Osteocyte (in vitro differentiated cells): ENCODE data around the gene AGFG1. TPM values are rescaled to one million over a fixed set of nuclear protein-coding genes. Genes with fewer than 3 reads are reported as not detected.

Experiments used
- DNase-seq: peaks from one replicate; pipeline ENCODE4 v3.0.0; 2021; ENCODE audit warnings: mixed read lengths; ENCODE audit not compliant: unreplicated experiment; ENCODE audit errors: extremely low spot score
- H3K27ac Mint-ChIP-seq: one replicate; pipeline ENCODE4 v1.8.0; 2021; ENCODE audit warnings: mild to moderate bottlenecking, mixed read lengths; ENCODE audit not compliant: unreplicated experiment
- H3K27me3 Mint-ChIP-seq: one replicate; pipeline ENCODE4 v1.8.0; 2021; ENCODE audit warnings: mixed read lengths; ENCODE audit not compliant: unreplicated experiment
- H3K36me3 Mint-ChIP-seq: one replicate; pipeline ENCODE4 v1.8.0; 2021; ENCODE audit warnings: mixed read lengths; ENCODE audit not compliant: unreplicated experiment
- H3K4me1 Mint-ChIP-seq: one replicate; pipeline ENCODE4 v1.8.0; 2021; ENCODE audit warnings: mixed read lengths; ENCODE audit not compliant: unreplicated experiment
- H3K4me3 Mint-ChIP-seq: one replicate; pipeline ENCODE4 v1.8.0; 2021; ENCODE audit warnings: mild to moderate bottlenecking, moderate library complexity, mixed read lengths; ENCODE audit not compliant: unreplicated experiment
- H3K9me3 Mint-ChIP-seq: one replicate; pipeline ENCODE4 v1.8.0; 2021; ENCODE audit warnings: mixed read lengths; ENCODE audit not compliant: unreplicated experiment
- CTCF ChIP-seq: fragments of 200-600 bp; sonication (generic); IDR thresholded peaks from 2 replicates; pipeline ENCODE4 v1.5.0; 2021; ENCODE audit warnings: antibody characterized with exemption, mild to moderate bottlenecking, moderate library complexity
- total RNA-seq: library from RNA; stranded (reverse); gene quantifications from 2 replicates; pipeline ENCODE4 v1.2.1, GENCODE V29; 2021

AGFG1 gene
- total RNA-seq, 1 donor from 2014 or later: 55.1 TPM

- TF ChIP-seq CTCF: no peak
These were observed 38.8 kb upstream of the AGFG1 start for GRCh38 chr2:227433171-227433570.

GRCh38 chr2:227436436-227437174 lies 35.4 kb upstream of the AGFG1 start:
- H3K4me1 Mint-ChIP-seq: no peaks in the 10 kb centered on the region
- peaks cover 4% of the 10 kb centered on the region for H3K27me3 Mint-ChIP-seq
- DNase-seq: no peak
- no peak for TF ChIP-seq CTCF
- H3K4me3 Mint-ChIP-seq: no peak overlapping the region
- H3K27ac Mint-ChIP-seq: no peak overlapping the region
- peaks cover 8% of the 10 kb centered on the region for H3K36me3 Mint-ChIP-seq
- peaks cover 11% of the 10 kb centered on the region for H3K9me3 Mint-ChIP-seq

More at GRCh38 chr2:227433171-227433570, 38.8 kb upstream of the AGFG1 start:
- no peak overlapping the region for H3K27ac Mint-ChIP-seq
- H3K9me3 Mint-ChIP-seq: peaks cover 15% of the 10 kb centered on the region
- H3K27me3 Mint-ChIP-seq: no peaks in the 10 kb centered on the region
- DNase-seq: no peak
- no peak overlapping the region for H3K4me3 Mint-ChIP-seq
- H3K4me1 Mint-ChIP-seq: peaks cover 17% of the 10 kb centered on the region
- peaks cover 8% of the 10 kb centered on the region for H3K36me3 Mint-ChIP-seq

DNA sequence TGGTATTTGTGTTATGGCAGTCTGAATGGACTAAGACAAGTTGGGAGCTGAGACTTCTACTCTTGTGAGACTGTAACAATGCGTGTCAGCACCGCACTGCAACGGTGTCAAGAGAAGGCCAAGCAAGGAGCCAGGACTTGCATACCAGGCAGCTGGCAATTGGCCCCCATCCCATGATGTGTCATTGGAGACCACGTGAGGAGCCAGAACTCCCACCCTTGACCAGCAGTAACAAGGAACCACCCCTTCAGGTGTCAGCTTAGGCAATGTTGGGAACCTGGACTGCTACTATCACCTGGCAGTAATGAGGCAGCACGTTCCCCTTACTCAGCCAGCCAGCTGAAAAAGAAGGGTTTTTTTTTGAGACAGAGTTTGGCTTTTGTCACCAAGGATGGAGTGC lies 32.7 kb upstream of the AGFG1 start:
- peaks cover 4% of the 10 kb centered on the region for H3K27me3 Mint-ChIP-seq
- peaks cover 6% of the 10 kb centered on the region for H3K4me1 Mint-ChIP-seq
- no peak for TF ChIP-seq CTCF
- H3K4me3 Mint-ChIP-seq: no peak overlapping the region
- H3K9me3 Mint-ChIP-seq: no peaks in the 10 kb centered on the region
- no peak overlapping the region for H3K27ac Mint-ChIP-seq
- no peak for DNase-seq
- no peaks in the 10 kb centered on the region for H3K36me3 Mint-ChIP-seq

GRCh38 chr2:227442639-227443038 lies 29.3 kb upstream of the AGFG1 start:
- H3K9me3 Mint-ChIP-seq: no peaks in the 10 kb centered on the region
- no peak for TF ChIP-seq CTCF
- H3K4me1 Mint-ChIP-seq: peaks cover 12% of the 10 kb centered on the region
- H3K27ac Mint-ChIP-seq: no peak overlapping the region
- DNase-seq: no peak
- peaks cover 4% of the 10 kb centered on the region for H3K27me3 Mint-ChIP-seq
- H3K36me3 Mint-ChIP-seq: no peaks in the 10 kb centered on the region
- no peak overlapping the region for H3K4me3 Mint-ChIP-seq

- peaks cover 14% of the 10 kb centered on the region for H3K4me1 Mint-ChIP-seq
- DNase-seq: no peak
- no peaks in the 10 kb centered on the region for H3K36me3 Mint-ChIP-seq
- H3K9me3 Mint-ChIP-seq: no peaks in the 10 kb centered on the region
- no peak for TF ChIP-seq CTCF
- no peak overlapping the region for H3K4me3 Mint-ChIP-seq
- no peaks in the 10 kb centered on the region for H3K27me3 Mint-ChIP-seq
- peak overlapping the region; percentile 4 for H3K27ac Mint-ChIP-seq
These were observed 27.9 kb upstream of the AGFG1 start for GRCh38 chr2:227443889-227444568.
